22Rv1 (cell line): ENCODE data around the gene SPATA16.

Experiments used
- H3K27ac ChIP-seq: fragments of 450-650 bp; 2 replicates; pipeline ENCODE4 v1.5.1; 2017
- ZFX ChIP-seq: fragments of 450-650 bp; IDR thresholded peaks from 2 replicates; pipeline ENCODE4 v1.6.1; 2017; ENCODE audit warnings: antibody characterized with exemption, borderline replicate concordance
- TF ChIP-seq, protein P1 (sequence below): fragments of 450-650 bp; IDR thresholded peaks from 2 replicates; pipeline ENCODE4 v1.5.1; 2017; ENCODE audit warnings: mild to moderate bottlenecking

SPATA16 gene

DNA sequence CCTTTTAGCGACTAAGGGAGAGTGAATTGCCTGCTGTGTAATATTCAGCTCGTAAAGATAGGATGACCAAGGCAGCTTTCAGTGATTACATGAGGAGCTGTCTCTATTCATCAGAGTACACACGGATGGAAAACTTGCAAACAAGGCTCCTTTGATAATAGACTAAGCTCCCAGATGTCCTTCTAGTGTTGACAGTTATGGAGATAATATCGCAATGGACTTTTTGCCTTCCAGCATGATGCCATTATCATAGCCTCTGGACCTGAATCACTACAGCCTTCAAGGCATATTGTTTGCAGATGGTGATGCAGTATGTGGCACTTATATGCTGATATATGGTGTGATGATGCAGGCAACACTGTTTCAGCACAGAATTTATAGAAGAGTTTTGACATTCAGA lies 296.6 kb downstream of the SPATA16 start:
- no peak for TF ChIP-seq ZFX
- TF ChIP-seq, protein P1, sequence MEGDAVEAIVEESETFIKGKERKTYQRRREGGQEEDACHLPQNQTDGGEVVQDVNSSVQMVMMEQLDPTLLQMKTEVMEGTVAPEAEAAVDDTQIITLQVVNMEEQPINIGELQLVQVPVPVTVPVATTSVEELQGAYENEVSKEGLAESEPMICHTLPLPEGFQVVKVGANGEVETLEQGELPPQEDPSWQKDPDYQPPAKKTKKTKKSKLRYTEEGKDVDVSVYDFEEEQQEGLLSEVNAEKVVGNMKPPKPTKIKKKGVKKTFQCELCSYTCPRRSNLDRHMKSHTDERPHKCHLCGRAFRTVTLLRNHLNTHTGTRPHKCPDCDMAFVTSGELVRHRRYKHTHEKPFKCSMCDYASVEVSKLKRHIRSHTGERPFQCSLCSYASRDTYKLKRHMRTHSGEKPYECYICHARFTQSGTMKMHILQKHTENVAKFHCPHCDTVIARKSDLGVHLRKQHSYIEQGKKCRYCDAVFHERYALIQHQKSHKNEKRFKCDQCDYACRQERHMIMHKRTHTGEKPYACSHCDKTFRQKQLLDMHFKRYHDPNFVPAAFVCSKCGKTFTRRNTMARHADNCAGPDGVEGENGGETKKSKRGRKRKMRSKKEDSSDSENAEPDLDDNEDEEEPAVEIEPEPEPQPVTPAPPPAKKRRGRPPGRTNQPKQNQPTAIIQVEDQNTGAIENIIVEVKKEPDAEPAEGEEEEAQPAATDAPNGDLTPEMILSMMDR, result no peak
- no peak overlapping the region for H3K27ac ChIP-seq

DNA sequence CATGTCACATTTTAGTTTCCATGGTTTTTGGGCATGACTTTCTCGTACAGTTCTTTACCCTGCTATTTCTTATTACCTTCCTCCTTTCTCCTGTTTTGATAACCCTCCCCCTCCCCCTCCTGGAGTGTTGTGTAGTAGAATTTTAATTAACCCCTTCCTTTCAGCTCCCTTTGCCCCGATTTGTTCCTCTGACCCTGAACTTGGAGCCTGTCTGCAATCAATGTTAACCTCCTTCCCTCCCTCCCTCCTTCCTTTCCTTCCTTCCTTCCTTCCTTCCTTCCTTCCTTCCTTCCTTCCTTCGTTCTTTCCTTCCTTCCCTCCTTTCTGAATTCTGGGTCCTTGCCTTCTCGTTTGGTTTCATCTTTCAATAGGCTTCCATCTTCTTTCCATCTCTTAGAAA lies 300.1 kb downstream of the SPATA16 start:
- TF ChIP-seq ZFX, result no peak
- TF ChIP-seq, protein P1, result no peak
- H3K27ac ChIP-seq, result no peak overlapping the region

DNA sequence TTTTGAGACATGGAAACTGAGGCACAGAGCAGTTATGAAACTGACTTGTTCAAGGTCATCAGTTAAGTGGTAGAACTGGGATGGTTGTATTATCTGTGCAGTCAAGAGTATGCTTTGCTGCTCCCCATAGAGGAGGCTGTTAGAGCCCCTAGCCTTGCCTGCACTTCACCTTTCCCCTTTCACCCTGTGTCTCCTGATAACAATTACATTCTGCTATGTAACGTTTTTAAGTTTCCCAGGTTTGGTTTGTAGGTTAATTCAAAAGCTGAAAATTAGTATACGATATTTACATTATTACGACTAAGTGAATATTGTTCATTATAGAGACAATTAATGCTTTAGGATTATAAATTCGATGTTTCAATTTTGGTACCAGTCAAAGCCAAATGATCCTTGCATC lies 300.6 kb downstream of the SPATA16 start:
- H3K27ac ChIP-seq, result no peak overlapping the region
- TF ChIP-seq, protein P1, result no peak
- TF ChIP-seq ZFX, result no peak

DNA sequence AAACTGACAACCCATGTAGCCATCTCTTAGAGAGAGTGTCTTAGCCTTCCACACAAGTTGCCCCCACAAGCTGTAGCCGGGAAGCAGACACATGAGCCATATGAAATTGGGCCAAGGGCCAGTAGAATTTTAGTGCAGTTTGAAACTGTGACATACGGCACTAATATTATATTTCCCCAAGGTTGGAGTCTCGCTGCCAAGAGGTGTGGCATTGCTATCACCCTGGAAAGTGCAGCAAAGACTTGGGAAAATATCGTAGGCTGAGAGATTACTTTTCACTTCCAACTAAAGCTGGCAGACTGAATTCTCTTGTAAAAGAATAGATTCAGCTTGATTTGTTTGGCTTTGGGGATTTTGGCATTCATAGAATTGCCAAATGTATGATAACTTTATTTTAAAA lies 301.4 kb downstream of the SPATA16 start:
- TF ChIP-seq, protein P1, result no peak
- no peak for TF ChIP-seq ZFX

More for the DNA sequence above, 301.4 kb downstream of the SPATA16 start:
- H3K27ac ChIP-seq, result no peak overlapping the region
